Lung (tissue), 12 donors: Measurements from ENCODE around the gene STPG1. TPM values are rescaled to one million over a fixed set of nuclear protein-coding genes. Genes with fewer than 3 reads are reported as not detected.

Source experiments
- ATAC-seq: fragments of 200-7000 bp; cut with Tn5 transposase; one replicate; pipeline ENCODE4 v1.9.1; 2020; ENCODE audit warnings: moderate number of reproducible peaks; ENCODE audit not compliant: insufficient read depth, low FRiP score
- DNase-seq, 3 donors: peaks; one replicate each; pipeline ENCODE4 v3.0.0-alpha.2; 2013 to 2017
- H3K27ac ChIP-seq, 2 donors: one replicate each; pipeline ENCODE4 v1.5.1; 2013; ENCODE audit warnings: mild to moderate bottlenecking in 2 of 2, moderate library complexity in 2 of 2, control low read depth in 1 of 2, inconsistent platforms in 1 of 2, low read depth in 1 of 2, low read length in 1 of 2
- H3K27me3 ChIP-seq, 3 donors: one replicate each; pipeline ENCODE4 v1.5.1; 2013; ENCODE audit warnings: low read length in 2 of 3; ENCODE audit not compliant: control insufficient read depth in 3 of 3, insufficient read depth in 3 of 3
- H3K36me3 ChIP-seq, 4 donors: one replicate each; pipeline ENCODE4 v1.5.1; 2013; ENCODE audit warnings: low read length in 4 of 4, mild to moderate bottlenecking in 1 of 4, moderate library complexity in 1 of 4; ENCODE audit not compliant: control insufficient read depth in 4 of 4, insufficient read depth in 4 of 4
- H3K4me1 ChIP-seq, 5 donors: one replicate each; pipeline ENCODE4 v1.5.1; 2013; ENCODE audit warnings: low read length in 5 of 5, mild to moderate bottlenecking in 2 of 5, moderate library complexity in 1 of 5; ENCODE audit not compliant: control insufficient read depth in 5 of 5, insufficient read depth in 5 of 5
- H3K4me3 ChIP-seq: one replicate; pipeline ENCODE4 v1.5.1; 2013; ENCODE audit warnings: mild to moderate bottlenecking, control low read depth, moderate library complexity
- H3K9ac ChIP-seq, 2 donors: one replicate each; pipeline ENCODE4 v1.5.1; 2013; ENCODE audit warnings: low read length in 2 of 2, control low read depth in 1 of 2; ENCODE audit not compliant: insufficient read depth in 1 of 2
- H3K9me3 ChIP-seq, 4 donors: one replicate each; pipeline ENCODE4 v1.5.1; 2013; ENCODE audit warnings: low read length in 3 of 4, mild to moderate bottlenecking in 1 of 4, moderate library complexity in 1 of 4; ENCODE audit not compliant: control insufficient read depth in 4 of 4, insufficient read depth in 3 of 4
- CTCF ChIP-seq: IDR thresholded peaks from 2 replicates; pipeline ENCODE4 v1.5.1; 2012; ENCODE audit warnings: mild to moderate bottlenecking; ENCODE audit errors: control extremely low read depth, extremely low read depth
- WGBS, 2 donors: extraction: QIAGEN DNeasy Blood & Tissue Kit; methylation state at CpG; one replicate each; pipeline ENCODE4 v1.1.7; 2013; 5-methylcytosine and 5-hydroxymethylcytosine counted together
- polyA plus RNA-seq, 2 donors: library from polyadenylated mRNA; stranded (reverse); fragments of 200-250 nt; gene quantifications; one replicate each; pipeline ENCODE4 v1.2.1, GENCODE V29; 2013
- total RNA-seq, 2 donors: library from RNA; depleted of rRNA in 1 of 2; stranded (reverse); fragments of >200 nt in 1 of 2; gene quantifications; one replicate each; pipeline ENCODE4 v1.2.1, GENCODE V29; 2014 to 2021
- donor health status: control.
- donor health status: control.
- donor health status: Bipolar disorder and iron deficiency.
- donor health status: healthy.
- donor health status: DM: yes; HTN: yes; CAD: no.

The STPG1 gene
- total and polyA plus RNA-seq, 4 donors = 6.7 to 13.5 (median 9.8) TPM

- TF ChIP-seq CTCF = no peak
- 91 to 94% methylated on average over 5 of the region's 5 CpGs for WGBS, 2 donors
- DNase-seq = no peak
Observed at GRCh38 chr1:24338447-24338846, 75.1 kb downstream of the STPG1 start.

GRCh38 chr1:24337455-24337854 is 76.1 kb downstream of the STPG1 start:
- 94 to 95% methylated on average over 4 of the region's 4 CpGs for WGBS, 2 donors
- no peak overlapping the region for H3K27ac ChIP-seq
- no peak overlapping the region for H3K9ac ChIP-seq
- peaks cover 0 to 4% (median 0%) of the 10 kb centered on the region in 5 donors for H3K4me1 ChIP-seq
- H3K9me3 ChIP-seq = no peaks in the 10 kb centered on the region
- DNase-seq (no peak), ATAC-seq (no peak)
- H3K27me3 ChIP-seq = no peaks in the 10 kb centered on the region
- H3K4me3 ChIP-seq = no peak overlapping the region
- TF ChIP-seq CTCF = no peak
- H3K36me3 ChIP-seq = no peaks in the 10 kb centered on the region

More at GRCh38 chr1:24338447-24338846, 75.1 kb downstream of the STPG1 start:
- Histone ChIP-seq H3K9ac (no peak overlapping the region), H3K27me3 (no peaks in the 10 kb centered on the region), H3K9me3 (no peaks in the 10 kb centered on the region), H3K4me3 (no peak overlapping the region), H3K27ac (no peak overlapping the region), H3K36me3 (no peaks in the 10 kb centered on the region), H3K4me1 (peaks cover 0 to 4% (median 0%) of the 10 kb centered on the region in 5 donors)
- ATAC-seq = no peak

GRCh38 chr1:24336075-24336474 is 77.5 kb downstream of the STPG1 start:
- H3K27ac ChIP-seq = no peak overlapping the region
- no peak for TF ChIP-seq CTCF
- DNase-seq = peak in 1 of 3 donors; percentile 19
- H3K9me3 ChIP-seq = no peaks in the 10 kb centered on the region
- H3K4me3 ChIP-seq = no peak overlapping the region
- WGBS, 2 donors = 68 to 78% methylated on average over 5 of the region's 5 CpGs
- ATAC-seq = no peak
- no peak overlapping the region for H3K9ac ChIP-seq
- peaks cover 0 to 4% (median 0%) of the 10 kb centered on the region in 5 donors for H3K4me1 ChIP-seq
- H3K36me3 ChIP-seq = no peaks in the 10 kb centered on the region
- no peaks in the 10 kb centered on the region for H3K27me3 ChIP-seq
